H1 (cell line): Measurements from ENCODE around the gene CEP41. TPM values are rescaled to one million over a fixed set of nuclear protein-coding genes. Genes with fewer than 3 reads are reported as not detected.

ENCODE experiments used
- CTCF ChIA-PET: fragments of 300-600 bp; sonication (Branson Sonifier 250); formaldehyde crosslinking; loops from one replicate; lab custom pipeline; 2021; ENCODE audit not compliant: partially characterized antibody; lab: Charles Lee
- POLR2A ChIA-PET: fragments of 300-600 bp; sonication (Branson Sonifier 250); formaldehyde crosslinking; loops from one replicate; lab custom pipeline; 2021; ENCODE audit warnings: inconsistent platforms; ENCODE audit not compliant: partially characterized antibody; lab: Charles Lee
- DNase-seq, 2 experiments: peaks; one replicate each; pipeline versions ENCODE4 v3.0.0 to v3.0.0-alpha.2; 2010 to 2022; ENCODE audit warnings: low spot score in 2 of 2, low read depth in 1 of 2, mixed read lengths in 1 of 2
- FAIRE-seq: peaks from 2 replicates; lab custom pipeline; 2011; peaks lifted over from hg19 to GRCh38; lab: Jason Lieb, UNC
- H2AFZ ChIP-seq: 2 replicates; pipeline ENCODE4 v1.8.1; 2012; ENCODE audit warnings: low read length, inconsistent platforms
- H2AK5ac ChIP-seq: 2 replicates; pipeline ENCODE4 v1.6.1; 2013; ENCODE audit warnings: low read depth, low read length
- H2BK120ac ChIP-seq: replicated peaks from 2 replicates; pipeline ENCODE3; 2013; ENCODE audit warnings: low read depth, low read length, inconsistent platforms
- H2BK12ac ChIP-seq: 2 replicates; pipeline ENCODE4 v1.6.1; 2013; ENCODE audit warnings: low read depth, low read length
- H2BK15ac ChIP-seq: 2 replicates; pipeline ENCODE4 v1.6.1; 2013; ENCODE audit warnings: low read length
- H2BK20ac ChIP-seq: 2 replicates; pipeline ENCODE4 v1.6.1; 2013; ENCODE audit warnings: low read length
- H2BK5ac ChIP-seq: 2 replicates; pipeline ENCODE4 v1.6.1; 2013; ENCODE audit warnings: low read depth, low read length
- H3K14ac ChIP-seq: 2 replicates; pipeline ENCODE4 v1.6.1; 2013; ENCODE audit warnings: inconsistent platforms; ENCODE audit not compliant: insufficient read length
- H3K18ac ChIP-seq: 2 replicates; pipeline ENCODE4 v1.6.1; 2013; ENCODE audit warnings: low read length; ENCODE audit errors: extremely low read depth
- H3K23ac ChIP-seq: 2 replicates; pipeline ENCODE4 v1.6.1; 2013; ENCODE audit warnings: inconsistent platforms; ENCODE audit not compliant: insufficient read length
- H3K23me2 ChIP-seq: 2 replicates; pipeline ENCODE4 v1.6.1; 2013; ENCODE audit warnings: low read depth, low read length
- H3K27ac ChIP-seq: 2 replicates; pipeline ENCODE4 v1.6.1; 2011; ENCODE audit warnings: low read depth, low read length, inconsistent platforms
- H3K27me3 ChIP-seq, 4 experiments: replicated peaks in 1 of 4; 1 replicate in 1 of 4; 2 replicates in 3 of 4; pipeline versions ENCODE4 v1.6.1 to v1.8.1; 2011 to 2013; ENCODE audit warnings: low read length in 3 of 4, mild to moderate bottlenecking in 3 of 4, inconsistent platforms in 2 of 4, mixed read lengths in 2 of 4, moderate library complexity in 1 of 4; ENCODE audit not compliant: control insufficient read depth in 3 of 4, insufficient read depth in 3 of 4; ENCODE audit errors: extremely low read depth in 1 of 4
- H3K36me3 ChIP-seq, 4 experiments: 2 replicates each; pipeline versions ENCODE4 v1.6.1 to v1.8.1; 2011 to 2013; ENCODE audit warnings: mild to moderate bottlenecking in 4 of 4, low read length in 3 of 4, moderate library complexity in 2 of 4, control low read depth in 1 of 4, inconsistent platforms in 1 of 4; ENCODE audit not compliant: insufficient read depth in 4 of 4, control insufficient read depth in 2 of 4
- H3K4ac ChIP-seq: replicated peaks from 2 replicates; pipeline ENCODE3; 2013; ENCODE audit warnings: low read length, low read depth, mixed read lengths, inconsistent platforms; ENCODE audit not compliant: insufficient read length
- H3K4me1 ChIP-seq, 4 experiments: replicated peaks in 1 of 4; 1 replicate in 1 of 4; 2 replicates in 3 of 4; pipeline versions ENCODE4 v1.6.1 to v1.8.1; 2011 to 2013; ENCODE audit warnings: low read length in 3 of 4, inconsistent platforms in 2 of 4, mixed read lengths in 1 of 4; ENCODE audit not compliant: insufficient read depth in 4 of 4, control insufficient read depth in 3 of 4
- H3K4me2 ChIP-seq, 2 experiments: 2 replicates each; pipeline versions ENCODE4 v1.6.1 to v1.8.1; 2011 to 2013; ENCODE audit warnings: low read depth in 2 of 2, low read length in 2 of 2, control low read depth in 1 of 2, inconsistent platforms in 1 of 2, mild to moderate bottlenecking in 1 of 2; ENCODE audit not compliant: insufficient read depth in 1 of 2
- H3K4me3 ChIP-seq, 4 experiments: fragments of 200-600, 300-600 bp in 1 of 4; sonication (generic), shearing (Covaris generic), sonication (Bioruptor Twin) in 1 of 4; 2 replicates each; pipeline versions ENCODE4 v1.5.1 to v1.8.1; 2011 to 2016; ENCODE audit warnings: low read length in 4 of 4, low read depth in 3 of 4, control low read depth in 2 of 4, inconsistent platforms in 2 of 4, mild to moderate bottlenecking in 2 of 4, mixed read lengths in 1 of 4, moderate library complexity in 1 of 4; ENCODE audit not compliant: insufficient read depth in 2 of 4; ENCODE audit errors: extremely low read depth in 1 of 4
- H3K56ac ChIP-seq: replicated peaks from 2 replicates; pipeline ENCODE3; 2013; ENCODE audit warnings: low read depth, mild to moderate bottlenecking, mixed read lengths, low read length, inconsistent platforms; ENCODE audit not compliant: insufficient read length
- H3K79me1 ChIP-seq: 2 replicates; pipeline ENCODE4 v1.6.1; 2013; ENCODE audit warnings: low read depth, low read length, control low read depth
- H3K79me2 ChIP-seq, 2 experiments: 2 replicates each; pipeline versions ENCODE4 v1.6.1 to v1.8.1; 2012 to 2013; ENCODE audit warnings: low read length in 2 of 2, mild to moderate bottlenecking in 2 of 2, inconsistent platforms in 1 of 2; ENCODE audit not compliant: insufficient read depth in 2 of 2, control insufficient read depth in 1 of 2
- H3K9ac ChIP-seq, 4 experiments: replicated peaks in 1 of 4; 1 replicate in 1 of 4; 2 replicates in 3 of 4; pipeline versions ENCODE4 v1.6.1 to v1.8.1; 2011 to 2013; ENCODE audit warnings: low read depth in 3 of 4, low read length in 3 of 4, control low read depth in 2 of 4, mild to moderate bottlenecking in 2 of 4, moderate library complexity in 2 of 4, inconsistent platforms in 1 of 4; ENCODE audit errors: extremely low read depth in 1 of 4
- H3K9me3 ChIP-seq, 2 experiments: 2 replicates each; pipeline versions ENCODE4 v1.6.1 to v1.8.1; 2012 to 2013; ENCODE audit warnings: mild to moderate bottlenecking in 2 of 2, moderate library complexity in 2 of 2, control low read depth in 1 of 2, inconsistent platforms in 1 of 2, low read depth in 1 of 2, low read length in 1 of 2, mixed read lengths in 1 of 2; ENCODE audit not compliant: insufficient read depth in 2 of 2
- H4K20me1 ChIP-seq, 2 experiments: replicated peaks in 1 of 2; 2 replicates each; pipeline versions ENCODE3 to v1.8.1; 2011 to 2013; ENCODE audit warnings: inconsistent platforms in 2 of 2, low read length in 2 of 2, mild to moderate bottlenecking in 1 of 2; ENCODE audit not compliant: insufficient read depth in 2 of 2, control insufficient read depth in 1 of 2
- H4K5ac ChIP-seq: 2 replicates; pipeline ENCODE4 v1.6.1; 2013; ENCODE audit warnings: low read length, low read depth, mixed read lengths, inconsistent platforms; ENCODE audit not compliant: insufficient read length
- H4K8ac ChIP-seq: 2 replicates; pipeline ENCODE4 v1.8.0; 2013; ENCODE audit warnings: mild to moderate bottlenecking, moderate library complexity, low read length, inconsistent platforms; ENCODE audit not compliant: insufficient read depth; ENCODE audit errors: extremely low read depth
- H4K91ac ChIP-seq: replicated peaks from 2 replicates; pipeline ENCODE3; 2013; ENCODE audit warnings: low read length, mixed read lengths, inconsistent platforms; ENCODE audit not compliant: insufficient read length
- ATF2 ChIP-seq: IDR thresholded peaks from 2 replicates; pipeline ENCODE4 v1.6.1; 2012; ENCODE audit warnings: low read length, inconsistent platforms
- CHD1 ChIP-seq: IDR thresholded peaks from 2 replicates; pipeline ENCODE4 v1.6.1; 2012; ENCODE audit warnings: low read depth, low read length, improper control_type of control experiment
- FOSL1 ChIP-seq: IDR thresholded peaks from 2 replicates; pipeline ENCODE4 v1.6.1; 2011; ENCODE audit warnings: mild to moderate bottlenecking, low read depth, low read length, moderate library complexity; ENCODE audit not compliant: insufficient read depth
- RAD21 ChIP-seq, 2 experiments: IDR thresholded peaks in 1 of 2; conservative IDR thresholded peaks in 1 of 2; 2 replicates each; pipeline ENCODE4 v1.6.1; 2011; ENCODE audit warnings: low read depth in 2 of 2, low read length in 2 of 2, improper control_type of control experiment in 1 of 2, inconsistent platforms in 1 of 2, mild to moderate bottlenecking in 1 of 2, moderate library complexity in 1 of 2
- SP1 ChIP-seq: IDR thresholded peaks from 2 replicates; pipeline ENCODE4 v1.6.1; 2011; ENCODE audit warnings: low read depth, low read length
- TBP ChIP-seq: IDR thresholded peaks from 2 replicates; pipeline ENCODE4 v1.6.1; 2011; ENCODE audit warnings: low read depth, low read length, improper control_type of control experiment
- USF2 ChIP-seq: IDR thresholded peaks from 2 replicates; pipeline ENCODE4 v1.6.1; 2011; ENCODE audit warnings: low read length, improper control_type of control experiment
- WGBS, 2 experiments: shearing (Covaris generic) in 1 of 2; methylation state at CpG; one replicate each; pipeline versions ENCODE4 v1.1.6 to v1.1.7; 2013 to 2015; ENCODE audit warnings: low lambda C conversion rate in 2 of 2, mixed read lengths in 2 of 2, inconsistent platforms in 1 of 2, low coverage in 1 of 2, missing lambda C conversion rate in 1 of 2; ENCODE audit not compliant: insufficient replicate concordance in 2 of 2, insufficient coverage in 1 of 2, insufficient read length in 1 of 2; ENCODE audit errors: extremely low coverage in 1 of 2, missing lambda C conversion rate in 1 of 2; 5-methylcytosine and 5-hydroxymethylcytosine counted together
- polyA plus RNA-seq, 7 experiments: library from polyadenylated mRNA; depleted of rRNA in 3 of 7; stranded (reverse) in 5 of 7; unstranded in 2 of 7; fragments of >200 nt in 5 of 7; fragments of 200-250 nt in 2 of 7; gene quantifications; 1 replicate in 5 of 7; 2 replicates in 1 of 7; 4 replicates in 1 of 7; pipeline versions ENCODE4 v1.2.1 to v1.2.3, GENCODE V29; 2011 to 2013; ENCODE audit warnings: missing spikeins in 2 of 7, mixed read lengths in 2 of 7
- total RNA-seq: library from RNA; stranded (reverse); fragmentation: NEBNext Ultra II Directional; extraction: Animal tissue kit (Norgen Biotek cat#: 25700); gene quantifications from 2 replicates; pipeline ENCODE4 v1.2.1, GENCODE V29; 2021

The CEP41 gene
- total and polyA plus RNA-seq, 2 of the 8 experiments (the other 6 are each of a cell fraction or from before 2014, with no cell fraction given) = 9.3 to 12.8 TPM

- Histone ChIP-seq H3K23me2 (no peaks in the 10 kb centered on the region), H4K91ac (no peak overlapping the region), H3K23ac (no peak overlapping the region), H2BK120ac (no peak overlapping the region), H2BK12ac (no peak overlapping the region), H4K5ac (no peak overlapping the region), H3K4ac (no peak overlapping the region), H2BK20ac (no peak overlapping the region), H3K9me3 (peaks cover 0 to 12% of the 10 kb centered on the region in 2 experiments; a peak in 2 of 4 replicates), H2BK5ac (no peak overlapping the region), H4K8ac (no peak overlapping the region), H3K4me1 (peaks cover 5 to 12% (median 7%) of the 10 kb centered on the region in 4 experiments; a peak in 6 of 7 replicates), H3K4me3 (no peak overlapping the region), H4K20me1 (no peaks in the 10 kb centered on the region), H3K79me1 (no peaks in the 10 kb centered on the region), H2AFZ (0 out of 2 replicates have a peak overlapping the region, but pooled peaks have one; percentile 16), H3K18ac (0 out of 2 replicates have a peak overlapping the region, but pooled peaks have one; percentile 17), H3K9ac (no peak overlapping the region), H3K14ac (no peak overlapping the region), H3K79me2 (no peaks in the 10 kb centered on the region), H3K27me3 (no peaks in the 10 kb centered on the region; a peak in 1 of 7 replicates), H3K56ac (no peak overlapping the region), H3K36me3 (no peaks in the 10 kb centered on the region), H3K4me2 (no peak overlapping the region), H2BK15ac (no peak overlapping the region), H2AK5ac (no peak overlapping the region), H3K27ac (no peak overlapping the region)
- ChIA-PET CTCF (interaction anchor here (0.8 kb wide), 1 partner anchor 7 kb away, joined by 3 read pairs; no protein-coding TSS in a partner anchor), POLR2A (no interaction called here)
- FAIRE-seq (no peak), DNase-seq (no peak)
- 82% methylated on average over 5 of the region's 5 CpGs; no CpG with 5 or more reads in 1 of the 2 experiments for WGBS, 2 experiments
- TF ChIP-seq USF2 (no peak), TBP (no peak), RAD21 (IDR thresholded peaks at IDR 0.05 in 1 of 2, conservative IDR thresholded peaks at IDR 0.05 in 1 of 2; ENCODE audit: low read depth in 2 of 2, low read length in 2 of 2) (peak in 1 of 2 experiments; percentile 27; a peak in 1 of 4 replicates), FOSL1 (no peak), ATF2 (no peak), CHD1 (no peak), SP1 (no peak)
Observed at GRCh38 chr7:130444751-130445407, 4.1 kb upstream of the CEP41 start.
